SKM-1 treated with dmso at 0.1 percent for 144 hours (cell line): ENCODE results near the gene SLBP.

Experiments
- DNase-seq: peaks from one replicate; lab custom pipeline; 2025; ENCODE audit not compliant: unreplicated experiment; lab: John Stamatoyannopoulos, UW

SLBP gene

GRCh38 chr4:1749370-1749769, 37.3 kb upstream of the SLBP start:
- DNase-seq: no peak

GRCh38 chr4:1748465-1748995, 36.4 kb upstream of the SLBP start:
- peak; percentile 84 for DNase-seq

GRCh38 chr4:1747603-1747967, 35.5 kb upstream of the SLBP start:
- no peak for DNase-seq

- DNase-seq: no peak
Observed at GRCh38 chr4:1746919-1747602, 34.9 kb upstream of the SLBP start.

- DNase-seq: peak; percentile 77
Observed at GRCh38 chr4:1746265-1746691, 34.2 kb upstream of the SLBP start.

GRCh38 chr4:1745697-1746096, 33.6 kb upstream of the SLBP start:
- DNase-seq: no peak

- DNase-seq: no peak
Observed at GRCh38 chr4:1745165-1745564, 33.0 kb upstream of the SLBP start.

GRCh38 chr4:1744552-1744951, 32.4 kb upstream of the SLBP start:
- no peak for DNase-seq

GRCh38 chr4:1743975-1744374, 31.9 kb upstream of the SLBP start:
- DNase-seq: no peak

- DNase-seq: no peak
Observed at GRCh38 chr4:1743551-1743950, 31.4 kb upstream of the SLBP start.

- no peak for DNase-seq
Observed at GRCh38 chr4:1741208-1741607, 29.1 kb upstream of the SLBP start.

GRCh38 chr4:1740021-1740545, 28.0 kb upstream of the SLBP start:
- no peak for DNase-seq

GRCh38 chr4:1739358-1739757, 27.2 kb upstream of the SLBP start:
- no peak for DNase-seq

- no peak for DNase-seq
Observed at GRCh38 chr4:1738410-1738809, 26.3 kb upstream of the SLBP start.

- DNase-seq: no peak
Observed at GRCh38 chr4:1737666-1738065, 25.5 kb upstream of the SLBP start.

GRCh38 chr4:1736812-1737211, 24.7 kb upstream of the SLBP start:
- DNase-seq: no peak

- no peak for DNase-seq
Observed at GRCh38 chr4:1735215-1735614, 23.1 kb upstream of the SLBP start.

GRCh38 chr4:1732911-1733310, 20.8 kb upstream of the SLBP start:
- DNase-seq: no peak

GRCh38 chr4:1731180-1731579, 19.1 kb upstream of the SLBP start:
- DNase-seq: no peak

GRCh38 chr4:1730532-1731135, 18.5 kb upstream of the SLBP start:
- DNase-seq: no peak

GRCh38 chr4:1728061-1728980, 16.2 kb upstream of the SLBP start:
- no peak for DNase-seq
